Measurements from ENCODE around the gene ALG1. TPM values are rescaled to one million over a fixed set of nuclear protein-coding genes. Genes with fewer than 3 reads are reported as not detected.
"Not testable (repeated sequence)": the region's sequence is repeated elsewhere in the genome, so short reads cannot be mapped to it uniquely, and the experiment has no call there.

The ALG1 gene
- total RNA-seq, 2 experiments from 2014 or later = 23.8 to 25.8 TPM

- H3K4me1 Mint-ChIP-seq (ENCODE audit: low read depth); H3K27ac Mint-ChIP-seq; CTCF ChIA-PET: not testable (repeated sequence)
Measured at GRCh38 chr16:5116780-5117295, 45.2 kb downstream of the ALG1 start.

GRCh38 chr16:5117300-5118087, 45.9 kb downstream of the ALG1 start:
- CTCF ChIA-PET; H3K9me3 Mint-ChIP-seq (ENCODE audit: insufficient read depth); ATAC-seq; POLR2A ChIA-PET; DNase-seq; H3K4me1 Mint-ChIP-seq (ENCODE audit: low read depth); H3K4me3 Mint-ChIP-seq; H3K27ac Mint-ChIP-seq; H3K36me3 Mint-ChIP-seq (ENCODE audit: low read depth): not testable (repeated sequence)
- H3K27me3 Mint-ChIP-seq (ENCODE audit: low read depth) = peaks cover 24% of the 10 kb centered on the region

More at GRCh38 chr16:5116780-5117295, 45.2 kb downstream of the ALG1 start:
- H3K36me3 Mint-ChIP-seq (ENCODE audit: low read depth); DNase-seq; ATAC-seq; H3K9me3 Mint-ChIP-seq (ENCODE audit: insufficient read depth); POLR2A ChIA-PET; H3K4me3 Mint-ChIP-seq: not testable (repeated sequence)
- peaks cover 24% of the 10 kb centered on the region for H3K27me3 Mint-ChIP-seq (ENCODE audit: low read depth)

- H3K36me3 Mint-ChIP-seq (ENCODE audit: low read depth); H3K4me1 Mint-ChIP-seq (ENCODE audit: low read depth); CTCF ChIA-PET; H3K4me3 Mint-ChIP-seq; DNase-seq; H3K9me3 Mint-ChIP-seq (ENCODE audit: insufficient read depth); H3K27ac Mint-ChIP-seq; POLR2A ChIA-PET; ATAC-seq: not testable (repeated sequence)
- peaks cover 27% of the 10 kb centered on the region for H3K27me3 Mint-ChIP-seq (ENCODE audit: low read depth)
Measured at GRCh38 chr16:5131467-5132004, 59.9 kb downstream of the ALG1 start.

DNA sequence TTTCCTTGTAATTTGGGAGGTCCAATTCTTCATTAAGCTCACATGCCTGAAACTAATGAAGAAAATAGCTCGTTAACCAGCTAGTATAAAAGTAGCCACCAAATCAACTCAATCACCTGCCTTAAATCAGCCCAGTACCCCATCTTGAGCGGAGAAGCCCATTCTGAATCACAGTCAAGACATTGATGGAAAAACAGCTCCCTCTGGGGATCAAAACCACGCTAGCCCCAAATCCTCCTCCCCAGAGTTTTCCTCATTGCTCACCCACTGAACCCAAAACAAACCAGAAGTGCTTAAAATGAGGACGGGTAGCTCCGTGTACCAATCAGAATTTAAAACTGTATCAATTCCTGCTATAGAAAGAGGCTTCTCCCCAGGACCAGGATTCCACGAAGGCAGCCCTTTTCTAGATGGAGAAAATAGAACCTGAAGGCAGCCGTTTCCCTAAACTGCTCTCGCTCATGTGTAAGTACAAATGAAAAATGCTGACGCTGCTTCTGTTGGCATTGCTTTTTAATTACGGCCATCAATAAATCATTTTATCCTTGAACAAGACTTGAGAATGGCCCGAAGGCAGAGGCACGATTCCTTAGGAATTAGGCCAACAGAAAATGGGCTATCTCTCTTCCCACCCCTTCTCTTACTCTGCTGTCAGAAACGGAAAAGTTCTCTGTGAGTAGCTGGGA, 61.4 kb downstream of the ALG1 start:
- H3K4me3 Mint-ChIP-seq; H3K36me3 Mint-ChIP-seq (ENCODE audit: low read depth); ATAC-seq; H3K4me1 Mint-ChIP-seq (ENCODE audit: low read depth); CTCF ChIA-PET; DNase-seq; H3K27ac Mint-ChIP-seq; H3K9me3 Mint-ChIP-seq (ENCODE audit: insufficient read depth); POLR2A ChIA-PET: not testable (repeated sequence)
- H3K27me3 Mint-ChIP-seq (ENCODE audit: low read depth) = peaks cover 27% of the 10 kb centered on the region

DNA sequence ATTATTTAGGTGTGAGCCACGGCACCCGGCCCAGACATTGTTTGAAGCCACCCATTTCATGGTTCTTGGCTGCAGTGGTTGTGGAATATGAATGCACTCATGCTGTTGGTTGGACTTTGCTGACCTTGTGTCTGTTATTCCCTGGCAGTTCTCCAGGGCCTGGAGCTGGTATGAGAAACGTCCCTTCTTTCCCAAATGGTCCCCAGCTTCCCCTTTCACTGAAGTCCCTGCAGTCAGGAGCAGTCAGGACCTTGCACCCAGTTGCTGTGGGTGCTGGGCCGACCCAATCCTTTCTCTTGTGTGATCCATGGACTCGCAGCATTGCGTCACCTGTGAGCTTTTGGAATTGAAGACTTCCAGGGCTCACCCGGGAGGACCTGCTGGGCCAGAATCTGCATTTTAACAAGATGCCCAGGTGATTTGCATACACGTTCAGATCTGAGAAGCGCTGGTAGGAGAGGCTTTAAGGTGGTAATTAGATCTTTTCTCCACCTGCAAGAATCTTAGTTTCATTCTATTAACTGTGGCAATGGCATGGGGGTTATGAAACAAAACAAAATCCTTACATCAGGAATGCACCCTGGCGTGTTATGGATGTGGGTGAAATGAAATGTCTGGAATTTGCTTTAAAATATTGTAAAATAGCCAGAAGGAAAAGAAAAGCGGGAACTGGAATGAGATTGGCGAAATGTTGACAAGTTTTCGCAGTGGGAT, 63.3 kb downstream of the ALG1 start:
- POLR2A ChIA-PET; ATAC-seq; H3K4me3 Mint-ChIP-seq; H3K27ac Mint-ChIP-seq; H3K9me3 Mint-ChIP-seq (ENCODE audit: insufficient read depth); H3K36me3 Mint-ChIP-seq (ENCODE audit: low read depth); DNase-seq; H3K4me1 Mint-ChIP-seq (ENCODE audit: low read depth); CTCF ChIA-PET: not testable (repeated sequence)
- peaks cover 25% of the 10 kb centered on the region for H3K27me3 Mint-ChIP-seq (ENCODE audit: low read depth)

Other genes with a start within 250 kb of the ALG1 start
- 10 to 100 TPM; 92.2 to 95.7 TPM for gene GLYR1, start 224.6 kb upstream of the ALG1 start, total RNA-seq
- gene UBN1, start 224.4 kb upstream of the ALG1 start, total RNA-seq = 10 to 100 TPM; 42.1 to 44.1 TPM
- gene PPL, start 134.7 kb upstream of the ALG1 start, total RNA-seq = not detected
- gene SEC14L5, start 113.5 kb upstream of the ALG1 start, total RNA-seq = not detected
- gene NAGPA, start 37.9 kb upstream of the ALG1 start, total RNA-seq = 10 to 100 TPM; 15.6 TPM
- gene C16orf89, start 5.9 kb upstream of the ALG1 start, total RNA-seq = not detected
- 10 to 100 TPM; 11.2 to 11.5 TPM for gene EEF2KMT, start 26.0 kb downstream of the ALG1 start, total RNA-seq

All from activated CD8-positive, alpha-beta T cell treated with anti-CD3 and anti-CD28 coated beads, Interleukin-2, amount 10 ng/mL, durations not matched to agents 7 days and 5 days (primary cell).